PFSK-1 (cell line): Measurements from ENCODE around the gene SCUBE3.

Experiments used
- POLR2AphosphoS5 ChIP-seq: IDR thresholded peaks from 2 replicates; pipeline ENCODE4 v1.6.1; 2012; ENCODE audit warnings: low read depth, mild to moderate bottlenecking, control low read depth, low read length, moderate library complexity
- REST ChIP-seq, 2 experiments: IDR thresholded peaks; 2 replicates each; pipeline versions ENCODE4 v1.6.1 to v1.8.0; 2011 to 2012; ENCODE audit warnings: low read depth in 2 of 2, low read length in 2 of 2, control low read depth in 1 of 2, inconsistent platforms in 1 of 2, mild to moderate bottlenecking in 1 of 2, moderate library complexity in 1 of 2; ENCODE audit not compliant: insufficient read depth in 1 of 2
- TAF1 ChIP-seq: IDR thresholded peaks from 2 replicates; pipeline ENCODE4 v1.6.1; 2012; ENCODE audit warnings: low read length, control low read depth, borderline replicate concordance; ENCODE audit not compliant: insufficient read depth

GRCh38 chr6:35216851-35217811 is 3.4 kb downstream of the SCUBE3 start:
- no peak for TF ChIP-seq TAF1
- TF ChIP-seq POLR2AphosphoS5, result no peak
- no peak for TF ChIP-seq REST (IDR thresholded peaks at IDR 0.05; ENCODE audit: insufficient read depth in 1 of 2, low read depth in 2 of 2, low read length in 2 of 2)
